Ectodermal cell (in vitro differentiated cells): Measurements from ENCODE around the gene NRF1.
"Not testable (repeated sequence)": the region's sequence is repeated elsewhere in the genome, so short reads cannot be mapped to it uniquely, and the experiment has no call there.

Source experiments
- H3K27ac ChIP-seq: 2 replicates; pipeline ENCODE4 v1.7.0; 2013; ENCODE audit warnings: mild to moderate bottlenecking, low read depth, low read length; ENCODE audit not compliant: insufficient read depth, poor library complexity, severe bottlenecking
- H3K27me3 ChIP-seq: 2 replicates; pipeline ENCODE4 v1.7.0; 2013; ENCODE audit warnings: mild to moderate bottlenecking, low read length; ENCODE audit not compliant: insufficient read depth, control insufficient read depth, poor library complexity, severe bottlenecking
- H3K36me3 ChIP-seq: one replicate; pipeline ENCODE4 v1.7.0; 2013; ENCODE audit warnings: low read length; ENCODE audit not compliant: control insufficient read depth, insufficient read depth
- H3K4me1 ChIP-seq: one replicate; pipeline ENCODE4 v1.7.0; 2013; ENCODE audit warnings: low read length; ENCODE audit not compliant: control insufficient read depth, insufficient read depth
- H3K4me3 ChIP-seq: 2 replicates; pipeline ENCODE4 v1.7.0; 2013; ENCODE audit warnings: low read depth, low read length, control low read depth; ENCODE audit not compliant: insufficient read depth
- H3K9me3 ChIP-seq: 2 replicates; pipeline ENCODE4 v1.7.0; 2013; ENCODE audit warnings: mild to moderate bottlenecking, low read length, moderate library complexity; ENCODE audit not compliant: control insufficient read depth
- WGBS, 2 experiments: methylation state at CpG; one replicate each; pipeline ENCODE4 v1.1.7; 2013; ENCODE audit warnings: missing lambda C conversion rate in 2 of 2; 5-methylcytosine and 5-hydroxymethylcytosine counted together

Gene NRF1

GRCh38 chr7:129789000-129789399 is 177.5 kb downstream of the NRF1 start:
- Histone ChIP-seq H3K27me3 (peaks cover 68% of the 10 kb centered on the region), H3K4me1 (peaks cover 22% of the 10 kb centered on the region), H3K4me3 (no peak overlapping the region), H3K9me3 (no peaks in the 10 kb centered on the region), H3K27ac (no peak overlapping the region), H3K36me3 (no peaks in the 10 kb centered on the region)
- 93% methylated on average over 6 of the region's 6 CpGs for WGBS, 2 experiments

DNA sequence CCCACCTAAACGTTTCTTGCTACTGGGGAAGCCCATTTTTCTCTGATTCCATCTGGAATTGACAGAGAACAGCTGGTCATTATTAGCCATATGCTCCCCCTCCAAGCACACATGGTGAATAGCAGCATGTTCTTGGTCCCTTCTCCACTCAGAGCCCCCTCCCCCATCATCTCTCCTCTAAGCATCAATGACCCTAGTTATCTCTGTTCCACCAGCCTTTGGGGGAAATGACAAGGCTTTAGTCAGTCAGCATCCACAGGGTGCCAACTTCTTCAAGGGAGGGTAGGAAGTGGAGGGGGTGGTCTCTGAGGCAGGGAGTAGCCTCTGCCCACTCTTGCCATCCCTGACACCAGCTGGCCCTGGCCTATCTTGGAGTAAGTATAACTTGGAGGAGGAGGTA is 178.1 kb downstream of the NRF1 start:
- peaks cover 20% of the 10 kb centered on the region for H3K4me1 ChIP-seq
- no peak overlapping the region for H3K4me3 ChIP-seq
- WGBS, 2 experiments = 70 to 75% methylated on average over 1 of the region's 1 CpG
- H3K9me3 ChIP-seq = no peaks in the 10 kb centered on the region
- peaks cover 61% of the 10 kb centered on the region for H3K27me3 ChIP-seq
- no peak overlapping the region for H3K27ac ChIP-seq
- H3K36me3 ChIP-seq = no peaks in the 10 kb centered on the region

GRCh38 chr7:129790136-129790535 is 178.6 kb downstream of the NRF1 start:
- WGBS, 2 experiments = 88 to 90% methylated on average over 6 of the region's 6 CpGs
- Histone ChIP-seq H3K27me3 (peaks cover 57% of the 10 kb centered on the region), H3K9me3 (no peaks in the 10 kb centered on the region)

GRCh38 chr7:129792721-129793120 is 181.2 kb downstream of the NRF1 start:
- Histone ChIP-seq H3K27me3 (peaks cover 31% of the 10 kb centered on the region), H3K36me3 (no peaks in the 10 kb centered on the region), H3K4me3 (no peak overlapping the region), H3K27ac (no peak overlapping the region), H3K4me1 (peaks cover 3% of the 10 kb centered on the region), H3K9me3 (no peaks in the 10 kb centered on the region)
- WGBS, 2 experiments = 83 to 84% methylated on average over 9 of the region's 9 CpGs

More at GRCh38 chr7:129790136-129790535, 178.6 kb downstream of the NRF1 start:
- Histone ChIP-seq H3K4me1 (peaks cover 15% of the 10 kb centered on the region), H3K27ac (no peak overlapping the region), H3K36me3 (no peaks in the 10 kb centered on the region), H3K4me3 (no peak overlapping the region)

DNA sequence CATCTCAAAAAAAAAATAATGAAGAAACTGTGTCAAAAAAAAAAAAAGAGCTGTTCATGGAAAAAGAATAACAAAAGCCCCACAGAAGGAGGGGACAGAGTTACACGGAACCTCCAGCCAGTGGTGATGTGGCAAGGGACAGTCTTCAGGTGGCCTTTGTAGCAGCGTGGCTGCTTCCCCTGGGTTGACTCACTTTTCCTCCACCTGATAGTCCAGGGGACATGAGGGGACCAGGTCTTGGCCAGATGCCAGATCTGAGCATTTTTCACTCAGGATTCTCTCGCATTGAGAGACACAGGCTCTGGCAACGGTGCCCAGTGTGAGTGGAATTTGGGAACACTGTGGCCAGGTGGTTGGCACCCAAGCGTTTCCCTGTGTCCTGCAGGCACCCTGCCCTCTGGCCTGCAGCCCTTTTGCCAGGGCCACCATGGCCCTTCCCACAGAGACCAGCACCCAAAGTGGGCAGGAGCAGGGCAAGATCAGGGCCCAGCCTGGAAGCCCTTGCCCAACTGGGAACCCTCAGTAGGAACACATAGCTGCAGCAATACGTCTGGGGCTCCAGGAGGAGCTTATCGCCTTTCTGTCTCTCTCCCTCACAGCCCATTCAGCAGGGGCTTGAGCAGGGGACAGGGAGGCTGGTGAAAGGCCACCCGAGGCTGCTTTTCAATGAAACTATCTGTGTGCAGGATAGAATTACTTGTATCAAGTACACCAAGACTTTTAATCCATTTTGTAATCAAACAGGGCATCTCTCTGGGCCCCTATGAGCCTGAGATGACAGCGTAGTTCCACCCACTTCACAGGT is 182.2 kb downstream of the NRF1 start:
- peaks cover 3% of the 10 kb centered on the region for H3K4me1 ChIP-seq
- H3K4me3 ChIP-seq = no peak overlapping the region
- no peaks in the 10 kb centered on the region for H3K36me3 ChIP-seq
- no peaks in the 10 kb centered on the region for H3K9me3 ChIP-seq
- WGBS, 2 experiments = 83% methylated on average over 9 of the region's 9 CpGs
- H3K27ac ChIP-seq = no peak overlapping the region
- peaks cover 21% of the 10 kb centered on the region for H3K27me3 ChIP-seq

DNA sequence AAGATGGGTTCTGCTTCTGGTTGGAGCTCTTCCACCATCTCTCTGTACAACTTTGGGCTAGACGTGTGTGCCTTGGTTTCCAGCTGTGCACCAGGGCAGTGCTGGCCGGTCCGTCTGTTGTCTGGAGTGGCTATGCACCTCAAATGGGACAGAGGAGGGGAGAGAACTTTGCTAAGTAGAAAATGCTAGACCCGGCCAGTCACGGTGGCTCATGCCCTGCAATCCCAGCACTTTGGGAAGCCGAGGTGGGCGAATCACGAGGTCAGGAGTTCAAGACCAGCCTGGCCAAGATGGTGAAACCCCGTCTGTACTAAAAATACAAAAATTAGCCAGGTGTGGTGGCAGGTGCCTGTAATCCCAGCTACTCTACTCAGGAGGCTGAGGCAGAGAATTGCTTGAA is 182.9 kb downstream of the NRF1 start:
- not testable (repeated sequence) for H3K4me3 ChIP-seq, H3K4me1 ChIP-seq, H3K9me3 ChIP-seq, H3K27ac ChIP-seq, H3K36me3 ChIP-seq
- H3K27me3 ChIP-seq = peaks cover 13% of the 10 kb centered on the region
- 89 to 93% methylated on average over 9 of the region's 9 CpGs for WGBS, 2 experiments

DNA sequence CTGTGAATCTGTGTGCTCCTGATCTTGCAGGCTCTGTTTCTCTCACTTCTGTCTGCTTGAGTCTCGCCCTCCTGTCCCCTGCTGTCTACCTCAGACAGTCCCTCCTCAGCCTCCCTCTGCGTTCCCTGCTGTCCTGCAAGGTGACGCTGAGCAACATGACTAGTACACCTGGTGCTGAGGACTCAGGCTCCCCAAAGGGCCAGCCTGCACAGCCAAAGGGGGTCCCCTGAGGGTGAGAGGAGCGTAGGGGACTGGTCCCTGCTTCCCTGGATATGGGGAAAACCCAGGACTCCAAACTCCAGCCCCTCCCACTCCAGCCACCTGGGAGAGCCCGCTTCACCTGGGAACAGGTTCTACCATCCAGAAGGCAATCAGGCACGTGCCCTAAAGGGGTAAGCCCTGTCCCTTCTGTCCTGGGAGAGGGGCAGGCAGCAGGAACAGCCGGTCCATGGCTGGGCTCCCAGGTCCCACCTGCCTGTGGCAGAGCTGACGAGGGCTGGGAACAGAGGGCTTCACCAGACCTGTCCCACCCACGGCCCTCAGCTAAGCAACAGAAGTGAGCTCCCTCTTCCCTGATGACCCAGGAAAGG is 184.8 kb downstream of the NRF1 start:
- H3K4me1 ChIP-seq = peaks cover 3% of the 10 kb centered on the region
- H3K27me3 ChIP-seq = no peaks in the 10 kb centered on the region
- H3K27ac ChIP-seq = no peak overlapping the region
- no peaks in the 10 kb centered on the region for H3K36me3 ChIP-seq
- no peak overlapping the region for H3K4me3 ChIP-seq
- 87 to 93% methylated on average over 9 of the region's 9 CpGs for WGBS, 2 experiments
- no peaks in the 10 kb centered on the region for H3K9me3 ChIP-seq

- Histone ChIP-seq H3K4me3 (no peak overlapping the region), H3K4me1 (peaks cover 3% of the 10 kb centered on the region), H3K27me3 (no peaks in the 10 kb centered on the region), H3K27ac (no peak overlapping the region), H3K9me3 (no peaks in the 10 kb centered on the region), H3K36me3 (no peaks in the 10 kb centered on the region)
- 60 to 66% methylated on average over 7 of the region's 7 CpGs for WGBS, 2 experiments
These were observed 185.8 kb downstream of the NRF1 start for GRCh38 chr7:129797214-129797789.

DNA sequence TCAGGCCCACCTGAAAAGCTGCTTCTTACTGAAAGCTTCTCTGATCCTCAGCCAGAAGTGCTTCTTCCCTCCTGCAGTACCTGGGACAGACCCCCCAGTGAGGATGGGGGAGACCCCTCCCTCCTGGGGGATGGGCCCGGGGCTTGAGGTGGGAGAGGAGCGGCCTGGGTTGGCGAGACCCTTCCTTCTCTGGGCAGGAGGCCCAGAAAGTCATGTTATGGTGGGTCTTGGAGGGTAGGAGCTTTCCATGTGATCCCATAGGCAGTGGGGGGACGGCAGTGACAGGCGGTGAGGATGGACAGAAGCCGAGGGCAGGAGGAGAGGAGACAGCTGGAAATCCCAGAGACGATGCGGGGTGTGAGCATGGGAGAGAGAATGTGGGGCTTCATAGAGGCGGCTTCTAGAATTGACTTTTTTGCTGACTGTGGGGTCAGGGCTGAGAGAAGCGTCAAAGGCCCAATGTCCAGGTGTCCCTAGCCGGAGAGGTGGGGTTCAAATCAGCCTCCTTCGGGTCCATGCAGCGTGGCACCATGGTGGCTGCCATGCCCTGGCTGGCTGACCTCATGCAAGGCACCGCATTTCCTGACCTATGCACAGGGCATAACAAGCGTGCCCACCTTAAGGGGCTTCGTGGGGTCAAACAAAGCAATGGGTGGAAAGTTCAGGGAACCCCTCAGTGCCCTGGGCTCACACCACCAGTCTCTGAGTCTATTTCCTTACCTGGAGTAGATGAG is 187.3 kb downstream of the NRF1 start:
- WGBS, 2 experiments = 91 to 94% methylated on average over 16 of the region's 16 CpGs
- H3K27me3 ChIP-seq = no peaks in the 10 kb centered on the region
- no peak overlapping the region for H3K4me3 ChIP-seq
- no peaks in the 10 kb centered on the region for H3K9me3 ChIP-seq
- H3K27ac ChIP-seq = no peak overlapping the region
- no peaks in the 10 kb centered on the region for H3K36me3 ChIP-seq
- H3K4me1 ChIP-seq = peaks cover 3% of the 10 kb centered on the region
